GM19395 (cell line): Measurements from ENCODE around the gene KIAA0930.

Experiments
- ATAC-seq: cut with Tn5 transposase; IDR thresholded peaks from one replicate; pipeline ENCODE4 v1.9.1; 2021; ENCODE audit warnings: mild to moderate bottlenecking, moderate library complexity; ENCODE audit not compliant: unreplicated experiment

KIAA0930 gene

DNA sequence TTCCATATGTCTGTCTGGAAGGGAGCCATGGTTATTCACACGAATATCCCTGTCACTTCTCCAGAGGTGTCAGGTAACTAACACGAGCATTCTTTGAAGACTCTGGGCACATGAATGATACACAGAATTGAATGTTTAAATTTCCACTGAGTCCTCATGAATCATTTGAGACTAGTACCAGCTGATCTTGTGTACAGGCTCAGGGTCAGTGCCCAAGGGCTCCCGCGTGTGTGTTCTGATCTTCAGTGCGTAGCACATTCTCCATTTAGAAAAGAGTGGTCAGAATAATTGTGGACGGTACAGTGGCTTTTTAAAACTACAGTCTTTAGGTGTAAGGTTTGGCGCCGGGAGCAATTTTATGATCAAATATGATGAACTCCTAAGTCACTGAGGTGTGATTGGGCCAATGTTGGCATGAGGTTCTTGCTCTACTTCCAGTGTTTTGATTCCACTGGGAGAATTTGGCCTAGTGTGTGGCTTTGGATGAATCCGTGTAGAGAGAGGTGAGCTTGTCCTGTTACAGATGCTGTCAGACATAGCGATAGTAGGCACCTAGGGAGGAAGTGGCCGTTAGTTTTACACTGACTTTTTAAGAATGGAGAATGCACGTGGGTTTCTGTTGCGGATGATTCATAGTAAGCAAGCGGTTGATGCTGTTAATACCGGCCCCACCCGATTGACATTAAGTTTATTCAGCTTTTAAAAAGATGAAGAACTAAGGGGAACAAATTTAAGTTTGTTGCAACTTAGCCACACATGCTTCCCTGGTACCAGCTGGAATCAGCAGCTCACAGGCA lies 54.8 kb downstream of the KIAA0930 start:
- no peak for ATAC-seq

DNA sequence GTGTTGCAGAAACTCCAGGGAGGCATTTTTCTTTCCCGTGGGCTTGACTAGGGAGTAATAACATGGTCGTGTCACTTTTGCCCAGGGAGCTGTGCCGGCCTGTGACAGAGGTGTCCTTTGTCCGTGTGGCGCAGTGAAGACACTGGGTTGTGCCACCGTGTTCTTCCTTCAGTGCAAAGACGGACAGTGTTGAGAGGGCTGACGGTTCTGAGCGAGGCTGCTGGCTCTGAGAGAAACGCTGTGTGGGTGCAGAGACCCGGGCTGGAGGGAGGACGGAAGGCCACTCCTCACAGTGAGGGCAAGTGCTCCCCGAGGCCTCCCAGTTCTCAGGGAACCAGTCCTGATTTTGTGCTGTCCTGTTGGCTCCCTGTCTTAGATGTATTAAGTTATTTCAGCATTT lies 56.7 kb downstream of the KIAA0930 start:
- no peak for ATAC-seq

DNA sequence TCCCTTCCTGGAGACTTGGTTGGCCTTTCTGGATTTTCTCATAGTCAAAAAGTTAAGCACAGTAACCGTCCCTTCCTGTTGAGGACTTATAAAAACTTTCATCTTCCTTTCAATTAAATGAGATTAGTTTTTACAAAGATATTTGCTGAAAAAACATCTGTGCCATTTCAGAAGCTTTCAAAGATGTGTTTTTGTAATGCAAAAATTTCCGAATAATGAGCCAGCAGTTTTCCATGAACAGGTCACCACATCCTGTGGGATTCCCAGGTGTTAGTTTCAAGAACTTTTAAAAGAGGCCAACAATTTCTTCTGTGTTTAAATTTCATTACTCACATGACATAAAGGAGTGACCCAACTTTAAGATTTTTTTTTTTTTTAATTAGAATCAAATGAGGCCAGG lies 58.9 kb downstream of the KIAA0930 start:
- ATAC-seq = no peak

DNA sequence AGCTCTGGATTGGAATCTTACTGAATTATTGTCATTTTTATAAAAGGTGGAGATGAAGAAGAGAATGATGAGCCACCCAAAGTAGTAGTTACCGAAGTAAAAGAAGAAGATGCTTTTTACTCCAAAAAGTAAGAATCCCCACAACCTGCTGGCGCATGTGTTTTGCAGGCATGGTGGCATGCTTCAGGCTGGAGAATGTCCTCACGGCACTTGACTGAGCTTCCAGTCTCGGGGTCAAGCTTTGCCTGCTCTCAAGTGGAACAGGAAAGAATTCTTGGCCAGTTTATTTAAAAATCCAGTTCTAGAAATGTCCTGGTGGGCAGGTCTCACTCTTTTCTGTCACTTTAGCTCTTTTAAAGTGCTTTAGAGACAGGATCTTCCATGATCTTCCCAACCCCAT lies 59.5 kb downstream of the KIAA0930 start:
- no peak for ATAC-seq

DNA sequence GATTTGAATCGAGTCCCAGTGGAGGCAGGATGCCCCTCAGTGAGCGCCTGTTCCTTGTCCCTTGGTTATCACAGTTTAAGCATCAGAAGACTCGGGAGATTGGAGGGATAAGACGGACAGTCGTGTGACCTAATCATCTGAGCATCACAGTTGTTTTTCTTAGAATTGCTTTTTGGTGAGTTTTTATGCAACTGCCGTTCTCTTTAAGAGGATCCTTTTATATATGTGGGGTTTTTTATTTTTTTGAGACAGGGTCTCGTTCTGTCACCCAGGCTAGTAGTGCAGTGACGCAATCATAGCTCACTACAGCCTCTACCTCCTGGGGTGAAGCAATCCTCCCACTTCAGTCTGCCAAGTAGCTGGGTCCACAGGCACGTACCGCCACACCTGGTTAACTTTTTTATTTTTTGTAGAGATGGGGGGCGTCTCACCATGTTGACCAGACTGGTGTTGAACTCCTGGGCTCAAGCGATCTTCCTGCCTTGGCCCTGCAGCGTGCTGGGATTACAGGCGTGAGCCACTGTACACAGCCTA lies 60.5 kb downstream of the KIAA0930 start:
- no peak for ATAC-seq

DNA sequence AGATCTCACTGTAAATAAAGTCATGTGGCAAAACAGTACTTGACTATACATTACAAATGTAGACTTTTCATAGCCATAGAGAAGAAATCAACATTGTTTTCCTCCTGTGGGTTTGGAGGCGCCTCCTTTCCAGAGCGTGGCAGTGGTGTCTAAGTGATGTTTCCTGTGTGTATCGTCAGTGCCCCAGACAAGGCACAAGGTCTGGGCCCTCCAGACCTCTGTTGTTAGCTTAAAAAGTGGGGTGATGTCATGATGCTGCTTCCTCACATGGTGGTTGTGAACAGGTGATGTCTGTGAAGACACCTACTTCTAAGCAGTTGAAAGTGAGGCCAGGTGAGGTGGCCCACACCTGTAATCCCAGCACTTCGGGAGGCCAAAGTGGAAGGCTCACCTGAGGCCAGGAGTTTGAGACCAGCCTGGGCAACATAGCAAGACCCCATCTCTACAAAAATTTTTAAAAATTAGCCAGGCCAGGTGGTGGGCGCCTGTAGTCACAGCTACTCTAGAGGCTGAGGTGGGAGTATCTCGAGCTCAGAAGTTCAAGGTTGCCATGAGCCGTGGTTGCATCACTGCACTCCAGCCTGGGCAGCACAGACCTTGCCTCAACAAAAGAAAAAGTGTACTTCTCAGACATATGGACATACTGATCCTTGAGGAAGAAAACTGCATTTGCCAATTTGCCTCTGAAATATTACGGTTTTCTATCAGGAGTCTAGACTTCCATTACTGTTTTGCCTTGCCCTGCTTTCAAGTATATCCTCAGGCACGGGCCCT lies 61.2 kb downstream of the KIAA0930 start:
- ATAC-seq = no peak

DNA sequence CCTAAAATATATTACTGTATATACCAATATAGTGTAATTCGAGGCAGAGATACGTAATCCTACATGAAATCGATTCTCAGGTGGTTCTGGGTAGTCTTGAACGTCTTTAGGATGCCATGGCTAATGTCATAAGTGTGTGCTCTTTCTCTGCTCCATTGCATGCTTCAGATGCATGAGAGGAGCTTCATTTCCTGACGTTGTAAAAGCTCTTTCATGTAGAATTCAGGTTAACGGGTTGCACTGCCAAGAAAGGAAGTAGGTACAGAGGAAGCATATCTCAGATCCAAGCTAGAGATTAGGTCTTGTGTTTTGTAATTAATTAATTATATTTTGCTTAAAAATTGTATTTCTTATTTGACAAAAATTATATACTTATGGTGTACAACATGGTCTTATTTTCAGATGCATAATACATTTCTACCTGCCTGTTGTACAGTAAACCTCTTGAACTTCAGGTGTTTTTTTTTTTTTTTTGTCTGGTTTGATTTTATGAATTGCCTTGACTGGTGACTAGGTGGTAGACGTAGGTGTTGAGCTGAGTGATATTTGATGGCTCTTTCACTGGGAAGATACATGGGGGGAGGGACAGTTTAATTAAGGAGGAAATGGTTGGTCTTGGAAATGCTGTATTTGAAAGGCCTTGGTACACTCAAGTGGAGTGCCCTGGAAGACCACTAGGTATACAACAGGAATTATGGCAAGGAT lies 67.7 kb downstream of the KIAA0930 start:
- ATAC-seq = no peak

DNA sequence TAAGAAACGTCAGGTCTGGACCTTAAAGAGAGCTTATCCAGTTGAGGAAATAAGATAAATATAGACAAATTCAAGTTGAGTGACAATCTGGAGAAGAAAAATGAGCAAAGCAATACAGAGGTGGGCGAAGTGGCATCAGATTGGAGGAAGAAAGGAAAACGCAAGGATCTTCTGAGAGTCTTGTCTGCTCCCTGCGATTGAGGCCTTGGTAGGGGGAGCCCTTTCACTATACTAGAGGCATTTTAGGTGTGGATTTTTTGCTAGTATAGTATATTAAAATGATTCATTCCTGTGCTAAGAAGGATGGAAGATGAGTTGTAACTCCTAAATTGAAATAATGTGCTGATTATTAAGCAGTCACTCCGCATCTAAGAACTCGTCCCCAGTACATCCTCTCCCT lies 68.9 kb downstream of the KIAA0930 start:
- no peak for ATAC-seq

DNA sequence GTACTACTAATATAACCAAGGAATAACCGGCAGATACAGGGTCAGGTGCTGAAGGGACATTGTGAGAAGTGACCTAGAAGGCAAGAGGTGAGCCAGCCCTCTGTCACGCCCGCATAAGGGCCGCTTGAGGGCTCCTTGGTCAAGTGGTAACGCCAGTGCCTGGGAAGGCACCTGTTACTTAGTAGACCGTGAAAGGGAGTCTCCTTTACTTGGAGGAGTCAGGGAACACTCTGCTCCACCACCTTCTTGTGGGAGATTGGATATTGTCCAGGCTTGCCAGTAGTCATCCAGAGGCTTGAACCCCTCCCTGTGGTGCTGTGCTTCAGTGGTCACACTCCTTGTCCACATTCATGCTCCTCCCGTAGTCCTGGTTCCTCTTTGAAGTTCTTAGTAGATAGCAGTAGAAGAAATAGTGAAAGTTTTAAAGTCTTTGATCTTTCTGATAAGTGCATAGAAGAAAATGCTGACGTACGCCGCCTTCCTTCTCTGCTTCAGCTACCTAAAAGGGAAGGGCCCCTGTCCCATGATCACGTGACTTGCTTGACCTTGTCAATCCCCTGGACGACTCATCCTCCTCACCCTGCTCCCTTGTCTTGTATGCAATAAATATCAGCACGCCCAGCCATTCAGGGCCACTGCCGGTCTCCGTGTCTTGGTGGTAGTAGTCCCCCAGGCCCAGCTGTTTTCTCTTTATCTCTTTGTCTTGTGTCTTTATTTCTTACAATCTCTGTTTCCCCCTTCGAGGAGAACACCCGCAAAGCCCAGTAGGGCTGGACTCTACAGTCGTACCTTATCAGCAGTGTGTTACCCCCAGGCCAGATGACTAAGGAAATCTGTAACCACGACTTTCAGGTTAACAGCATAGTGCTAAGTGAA lies 70.9 kb downstream of the KIAA0930 start:
- no peak for ATAC-seq

DNA sequence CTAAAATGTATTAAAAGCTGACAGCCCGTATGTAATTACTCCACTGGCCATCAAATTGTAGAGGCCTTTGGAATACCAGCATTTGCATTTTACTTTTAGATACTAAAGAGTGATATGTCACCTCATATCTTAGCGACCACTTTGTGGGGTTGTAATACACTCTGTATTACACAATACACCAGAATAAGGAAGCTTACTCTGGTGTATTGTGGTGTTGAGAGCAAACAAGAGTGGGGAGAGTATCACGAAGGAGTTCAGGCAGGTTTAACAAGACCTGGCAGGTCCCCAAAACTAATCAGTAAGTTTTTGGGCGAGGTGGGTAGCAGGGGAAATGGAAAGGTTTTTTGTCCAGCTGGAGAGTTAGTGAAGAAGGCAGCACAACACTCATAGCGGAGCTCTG lies 73.8 kb downstream of the KIAA0930 start:
- ATAC-seq = no peak

DNA sequence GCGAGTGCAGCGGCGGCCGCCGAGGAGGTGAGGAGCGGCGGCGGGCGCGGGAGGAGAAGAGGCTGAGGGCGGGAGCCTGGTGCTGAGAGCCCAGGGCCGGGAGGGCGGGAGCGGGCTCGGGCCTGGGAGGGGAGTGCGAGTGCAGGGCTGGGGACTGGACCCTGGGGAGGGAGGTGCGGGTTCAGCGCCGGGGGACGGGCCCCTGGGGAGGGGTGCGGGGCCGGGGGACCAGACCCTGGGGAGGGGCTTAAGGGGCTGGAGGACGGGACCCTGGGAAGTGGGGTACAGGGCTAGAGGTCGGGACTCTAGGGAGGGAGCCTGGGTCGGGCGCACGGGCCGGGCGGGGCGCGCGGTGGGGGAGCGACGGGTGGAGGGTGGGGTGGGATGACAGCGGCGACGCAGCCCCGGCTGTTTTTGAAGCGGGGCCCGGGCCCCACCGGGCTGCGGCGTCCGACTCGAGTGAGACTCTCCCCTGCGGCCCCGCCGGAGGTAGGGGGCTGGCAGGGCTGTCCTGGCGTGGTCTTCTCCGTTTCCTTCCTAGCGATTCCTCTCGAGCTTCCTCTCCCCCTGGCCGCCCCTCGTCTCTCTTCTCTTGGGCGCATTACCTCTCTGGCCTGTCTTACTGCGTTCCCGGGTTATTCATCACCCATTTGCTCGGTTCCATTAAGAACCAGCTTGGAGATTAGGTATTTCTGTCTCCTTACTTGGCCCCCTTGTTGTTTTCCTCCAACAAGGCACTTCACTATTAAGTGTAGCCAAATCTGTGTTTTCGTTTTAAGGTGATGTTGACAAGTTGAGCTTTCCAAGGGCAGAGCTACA lies 76.2 kb downstream of the KIAA0930 start:
- ATAC-seq = peak; percentile 28

DNA sequence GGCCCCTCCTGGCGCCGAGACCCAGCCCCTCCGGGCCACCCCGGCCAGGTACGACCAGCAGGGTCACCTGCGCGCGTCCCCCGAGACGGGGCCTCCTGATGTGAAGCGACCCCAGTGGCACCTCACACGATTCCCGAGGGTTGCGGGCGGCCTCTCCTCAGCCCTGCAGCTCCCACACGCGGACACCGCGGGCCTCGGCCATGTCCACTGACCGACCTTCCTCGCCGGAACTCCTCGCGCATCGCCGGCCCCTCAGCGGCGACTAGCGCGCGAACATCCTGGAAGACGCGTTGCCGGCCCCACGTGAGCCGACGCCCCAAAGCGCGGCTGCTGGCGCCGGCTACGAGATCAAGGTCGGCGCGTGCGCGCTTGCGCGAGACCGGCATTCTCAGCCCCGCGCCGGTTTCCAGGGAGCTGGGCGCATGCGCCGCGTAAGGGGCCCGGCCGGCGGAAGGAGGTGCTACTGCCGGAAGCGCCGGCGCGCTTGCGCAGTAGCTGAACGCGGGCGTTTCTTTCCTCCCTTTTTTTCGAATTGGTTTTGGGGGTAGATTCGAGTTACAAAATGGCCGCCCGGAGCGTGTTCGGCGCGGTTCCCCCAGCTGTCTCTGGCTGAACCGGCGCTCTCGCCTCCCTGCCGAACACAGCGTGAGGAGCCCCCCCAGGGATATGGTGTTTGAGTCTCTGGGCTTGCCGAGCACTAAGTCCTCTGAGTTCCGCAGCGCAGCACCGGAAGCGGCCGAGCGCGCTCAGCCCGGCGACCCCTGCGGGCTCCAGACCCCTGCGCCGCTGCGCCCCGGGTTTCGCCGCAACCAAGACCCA lies 77.0 kb downstream of the KIAA0930 start, which contains the start of gene NUP50:
NUP50 (plus strand) TSS at position 475 of the 819 bp plus-strand sequence. CDS start 4,253 bp downstream, outside the sequence.
- peak; percentile 77 for ATAC-seq

DNA sequence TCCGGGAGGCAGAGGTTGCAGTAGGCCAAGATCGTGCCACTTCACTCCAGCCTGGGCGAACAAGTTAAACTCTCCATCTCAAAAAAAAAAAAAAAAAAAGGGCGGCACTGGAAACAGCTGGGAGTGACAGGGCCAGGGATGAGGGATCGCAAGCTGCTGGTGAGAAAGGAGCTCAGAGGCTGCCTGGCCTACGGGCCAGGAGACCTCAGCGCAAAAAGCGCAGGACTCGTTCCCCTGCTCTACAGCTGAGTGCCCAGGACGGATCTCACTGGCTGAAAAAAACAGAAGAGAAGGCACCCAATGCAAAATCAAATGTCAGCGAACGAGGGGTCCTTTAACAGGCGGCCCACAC lies 77.6 kb downstream of the KIAA0930 start:
- peak; percentile 24 for ATAC-seq

DNA sequence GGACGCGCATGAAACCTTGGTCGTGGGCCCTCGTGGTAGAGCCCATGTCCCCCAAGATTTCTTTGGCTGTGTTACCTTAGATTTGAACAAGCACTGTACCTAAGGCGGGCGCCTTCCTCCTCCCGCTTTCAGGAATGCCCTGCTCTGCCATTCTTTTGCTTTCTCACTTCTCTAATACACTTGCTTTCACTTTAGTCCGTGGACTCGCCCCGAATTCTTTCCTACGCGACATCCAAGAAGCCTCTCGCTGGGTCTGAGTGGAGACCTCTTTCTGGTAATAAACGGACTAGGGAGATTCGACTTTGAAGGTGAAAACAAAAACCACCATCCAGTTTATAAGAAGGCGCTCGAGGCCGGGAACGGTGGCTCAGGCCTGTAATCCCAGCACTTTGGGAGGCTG lies 78.2 kb downstream of the KIAA0930 start:
- no peak for ATAC-seq

DNA sequence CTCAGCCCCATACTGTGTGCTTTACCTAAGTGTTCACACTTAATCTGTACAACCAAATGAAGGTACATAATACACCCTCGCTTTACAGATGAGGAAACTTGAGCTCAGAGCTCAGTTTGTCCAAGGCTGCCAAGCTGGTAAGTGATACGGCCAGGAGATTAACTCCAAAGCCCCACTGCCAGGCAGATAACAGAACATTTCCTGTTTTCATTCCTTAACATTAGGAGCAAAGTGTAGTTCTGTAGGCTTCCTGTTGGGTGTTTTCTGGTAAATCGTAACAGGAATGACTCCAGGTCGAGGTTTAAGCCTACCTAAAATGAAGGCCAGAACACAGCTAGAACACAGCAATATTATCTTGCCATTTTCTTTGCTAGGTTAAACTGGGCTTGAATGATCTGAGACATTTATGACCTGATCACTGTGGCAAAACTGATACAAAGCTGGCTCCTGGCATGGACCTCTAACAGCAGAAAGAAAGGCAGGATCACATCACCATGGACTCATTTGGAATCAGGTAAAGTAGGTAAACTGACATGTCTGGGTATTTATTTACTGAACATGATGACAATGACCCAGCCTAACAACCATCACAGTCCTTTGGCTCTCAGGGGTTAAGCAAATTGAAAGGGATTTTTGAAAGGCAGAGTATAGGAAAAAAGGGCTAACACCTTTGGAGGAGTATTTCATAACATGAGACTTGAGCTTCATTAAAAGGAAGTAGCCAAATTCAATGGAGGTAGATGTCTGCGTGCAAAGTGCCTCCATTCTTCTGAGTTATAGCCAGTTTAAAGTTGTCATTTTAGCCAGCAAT lies 80.8 kb downstream of the KIAA0930 start:
- ATAC-seq = no peak

DNA sequence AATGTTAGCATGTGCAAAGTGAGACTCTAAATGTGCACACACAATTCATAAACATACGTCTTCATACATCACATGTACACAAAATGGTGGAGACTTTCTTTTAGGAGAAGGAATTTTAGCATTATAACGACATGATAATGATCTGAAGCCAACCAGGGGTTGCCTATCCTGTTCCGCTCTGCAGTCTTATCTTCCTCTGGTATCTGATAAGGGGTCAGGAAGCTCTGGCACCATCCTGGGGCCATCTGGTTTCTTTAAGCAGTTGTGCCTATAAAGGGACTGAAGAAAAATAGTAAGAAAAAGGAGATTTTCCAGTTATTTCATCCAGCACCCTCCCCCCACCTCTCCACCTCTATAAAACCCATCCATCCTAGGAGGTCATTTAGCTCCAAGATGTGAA lies 82.8 kb downstream of the KIAA0930 start:
- ATAC-seq = no peak

DNA sequence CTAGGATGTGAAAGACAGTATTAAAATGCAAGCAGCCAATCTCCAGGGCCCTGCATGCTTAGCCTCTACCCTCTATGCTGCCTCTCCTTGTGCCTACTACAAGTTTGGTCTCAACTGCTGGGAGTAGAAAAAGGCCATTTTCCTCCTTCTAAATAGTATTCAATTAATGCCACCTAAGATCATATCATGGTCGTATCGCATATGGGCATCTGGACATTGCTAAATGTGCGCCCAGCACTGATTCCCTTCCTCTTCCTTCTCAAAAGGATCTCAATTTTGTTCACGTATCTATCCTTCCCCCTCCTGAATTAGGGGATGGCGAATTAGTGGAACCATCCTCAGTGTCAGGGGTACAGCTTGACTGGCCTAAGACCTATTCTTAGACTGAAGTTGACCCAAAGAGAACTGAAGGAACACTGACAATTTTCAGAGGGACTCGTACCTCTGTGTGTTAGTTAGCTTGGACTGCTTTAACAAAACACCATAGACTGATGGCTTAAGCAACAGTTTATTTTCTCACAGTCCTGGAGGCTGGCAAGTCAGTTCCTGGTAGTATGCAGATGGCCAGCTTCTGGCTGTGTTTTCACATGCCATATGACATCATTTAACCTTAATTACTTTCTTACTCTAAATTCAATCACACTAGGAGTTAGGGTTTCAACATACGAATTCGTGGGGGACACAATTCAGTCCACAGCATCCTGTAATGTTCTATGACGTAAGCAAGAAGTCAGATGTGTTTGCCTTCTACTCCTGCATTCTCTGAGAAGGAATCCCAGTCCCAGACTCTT lies 85.4 kb downstream of the KIAA0930 start:
- ATAC-seq = no peak
